ENCODE data around the gene CFAP251. TPM values are rescaled to one million over a fixed set of nuclear protein-coding genes. Genes with fewer than 3 reads are reported as not detected.

CFAP251 gene
- total RNA-seq, 1 experiment from 2014 or later, result 2.6 TPM

DNA sequence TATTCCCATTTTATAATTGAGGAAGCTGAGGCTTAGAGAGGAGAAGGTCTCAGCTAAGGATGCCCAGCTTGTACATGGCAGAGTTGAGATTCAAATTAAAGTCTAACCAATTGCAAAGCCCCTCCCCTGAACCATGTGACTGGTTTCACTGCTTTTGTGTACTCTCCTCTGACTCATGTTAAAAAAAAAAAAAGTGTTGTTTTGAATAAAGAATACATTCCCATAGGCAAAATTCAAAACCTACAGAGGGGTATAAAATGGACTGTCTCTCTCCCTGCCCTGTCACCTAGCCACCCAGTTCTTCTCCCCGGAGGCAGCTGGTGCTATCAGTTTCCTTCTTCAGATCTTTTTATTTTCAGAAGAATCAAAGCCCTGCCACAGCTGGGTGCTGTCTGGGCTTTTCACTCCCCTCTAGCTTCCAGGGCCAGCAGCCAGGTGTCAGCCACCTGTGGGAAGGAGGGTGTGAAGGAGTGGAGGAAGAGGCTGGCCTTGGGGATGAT lies 24.4 kb upstream of the CFAP251 start:
- intact Hi-C loops (cut with micrococcal nuclease), result no loop called here
- peaks cover 5 to 15% of the 10 kb centered on the region in 2 experiments; a peak in 3 of 4 replicates for H3K36me3 ChIP-seq (ENCODE audit: control insufficient read depth in 1 of 2, insufficient read depth in 2 of 2, low read length in 2 of 2)
- peak overlapping the region; percentile 33; the same call in 1 of the 2 replicates for H3K27ac ChIP-seq (ENCODE audit: low read depth, low read length)
- no peaks in the 10 kb centered on the region for H3K9me3 ChIP-seq (ENCODE audit: control insufficient read depth in 1 of 2, insufficient read depth in 1 of 2, low read depth in 1 of 2, low read length in 2 of 2)
- TF ChIP-seq, protein P1, sequence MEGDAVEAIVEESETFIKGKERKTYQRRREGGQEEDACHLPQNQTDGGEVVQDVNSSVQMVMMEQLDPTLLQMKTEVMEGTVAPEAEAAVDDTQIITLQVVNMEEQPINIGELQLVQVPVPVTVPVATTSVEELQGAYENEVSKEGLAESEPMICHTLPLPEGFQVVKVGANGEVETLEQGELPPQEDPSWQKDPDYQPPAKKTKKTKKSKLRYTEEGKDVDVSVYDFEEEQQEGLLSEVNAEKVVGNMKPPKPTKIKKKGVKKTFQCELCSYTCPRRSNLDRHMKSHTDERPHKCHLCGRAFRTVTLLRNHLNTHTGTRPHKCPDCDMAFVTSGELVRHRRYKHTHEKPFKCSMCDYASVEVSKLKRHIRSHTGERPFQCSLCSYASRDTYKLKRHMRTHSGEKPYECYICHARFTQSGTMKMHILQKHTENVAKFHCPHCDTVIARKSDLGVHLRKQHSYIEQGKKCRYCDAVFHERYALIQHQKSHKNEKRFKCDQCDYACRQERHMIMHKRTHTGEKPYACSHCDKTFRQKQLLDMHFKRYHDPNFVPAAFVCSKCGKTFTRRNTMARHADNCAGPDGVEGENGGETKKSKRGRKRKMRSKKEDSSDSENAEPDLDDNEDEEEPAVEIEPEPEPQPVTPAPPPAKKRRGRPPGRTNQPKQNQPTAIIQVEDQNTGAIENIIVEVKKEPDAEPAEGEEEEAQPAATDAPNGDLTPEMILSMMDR (IDR thresholded peaks at IDR 0.05 in 2 of 3, conservative IDR thresholded peaks at IDR 0.05 in 1 of 3; ENCODE audit: borderline replicate concordance in 1 of 3, insufficient read depth in 1 of 3, low read depth in 2 of 3, low read length in 2 of 3), result no peak
- TF ChIP-seq, protein P2, sequence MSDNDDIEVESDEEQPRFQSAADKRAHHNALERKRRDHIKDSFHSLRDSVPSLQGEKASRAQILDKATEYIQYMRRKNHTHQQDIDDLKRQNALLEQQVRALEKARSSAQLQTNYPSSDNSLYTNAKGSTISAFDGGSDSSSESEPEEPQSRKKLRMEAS (IDR thresholded peaks at IDR 0.05), result no peak
- TF ChIP-seq EZH2phosphoT487 (IDR thresholded peaks at IDR 0.05; ENCODE audit: borderline replicate concordance) (no peak), ZNF274 (IDR thresholded peaks at IDR 0.05; ENCODE audit: low read depth, low read length) (no peak), TCF7L2 (IDR thresholded peaks at IDR 0.05; ENCODE audit: borderline replicate concordance, extremely low read depth, insufficient read depth, insufficient read length) (no peak), FOSL1 (IDR thresholded peaks at IDR 0.05; ENCODE audit: low read depth) (no peak; the same call in 1 of the 2 replicates), JUND (IDR thresholded peaks at IDR 0.05) (no peak), ATF3 (IDR thresholded peaks at IDR 0.05) (no peak), CBX3 (IDR thresholded peaks at IDR 0.05; ENCODE audit: low read depth) (no peak), CEBPB (IDR thresholded peaks at IDR 0.05; ENCODE audit: low read depth) (no peak), SP1 (IDR thresholded peaks at IDR 0.05; ENCODE audit: low read depth) (no peak), SIN3A (IDR thresholded peaks at IDR 0.05; ENCODE audit: low read depth) (no peak), RAD21 (IDR thresholded peaks at IDR 0.05; ENCODE audit: low read depth) (no peak), YY1 (IDR thresholded peaks at IDR 0.05; ENCODE audit: extremely low read depth, insufficient replicate concordance, low read depth, low read length) (no peak), ELF1 (IDR thresholded peaks at IDR 0.05; ENCODE audit: borderline replicate concordance, low read depth) (no peak), POLR2A (IDR thresholded peaks at IDR 0.05; ENCODE audit: borderline replicate concordance, extremely low read depth, insufficient read depth, insufficient read length) (no peak), EGR1 (IDR thresholded peaks at IDR 0.05; ENCODE audit: low read depth) (no peak)
- TF ChIP-seq, protein P3, sequence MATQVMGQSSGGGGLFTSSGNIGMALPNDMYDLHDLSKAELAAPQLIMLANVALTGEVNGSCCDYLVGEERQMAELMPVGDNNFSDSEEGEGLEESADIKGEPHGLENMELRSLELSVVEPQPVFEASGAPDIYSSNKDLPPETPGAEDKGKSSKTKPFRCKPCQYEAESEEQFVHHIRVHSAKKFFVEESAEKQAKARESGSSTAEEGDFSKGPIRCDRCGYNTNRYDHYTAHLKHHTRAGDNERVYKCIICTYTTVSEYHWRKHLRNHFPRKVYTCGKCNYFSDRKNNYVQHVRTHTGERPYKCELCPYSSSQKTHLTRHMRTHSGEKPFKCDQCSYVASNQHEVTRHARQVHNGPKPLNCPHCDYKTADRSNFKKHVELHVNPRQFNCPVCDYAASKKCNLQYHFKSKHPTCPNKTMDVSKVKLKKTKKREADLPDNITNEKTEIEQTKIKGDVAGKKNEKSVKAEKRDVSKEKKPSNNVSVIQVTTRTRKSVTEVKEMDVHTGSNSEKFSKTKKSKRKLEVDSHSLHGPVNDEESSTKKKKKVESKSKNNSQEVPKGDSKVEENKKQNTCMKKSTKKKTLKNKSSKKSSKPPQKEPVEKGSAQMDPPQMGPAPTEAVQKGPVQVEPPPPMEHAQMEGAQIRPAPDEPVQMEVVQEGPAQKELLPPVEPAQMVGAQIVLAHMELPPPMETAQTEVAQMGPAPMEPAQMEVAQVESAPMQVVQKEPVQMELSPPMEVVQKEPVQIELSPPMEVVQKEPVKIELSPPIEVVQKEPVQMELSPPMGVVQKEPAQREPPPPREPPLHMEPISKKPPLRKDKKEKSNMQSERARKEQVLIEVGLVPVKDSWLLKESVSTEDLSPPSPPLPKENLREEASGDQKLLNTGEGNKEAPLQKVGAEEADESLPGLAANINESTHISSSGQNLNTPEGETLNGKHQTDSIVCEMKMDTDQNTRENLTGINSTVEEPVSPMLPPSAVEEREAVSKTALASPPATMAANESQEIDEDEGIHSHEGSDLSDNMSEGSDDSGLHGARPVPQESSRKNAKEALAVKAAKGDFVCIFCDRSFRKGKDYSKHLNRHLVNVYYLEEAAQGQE (IDR thresholded peaks at IDR 0.05; ENCODE audit: low read depth), result no peak
- H3K4me1 ChIP-seq (ENCODE audit: control insufficient read depth in 1 of 2, insufficient read depth in 2 of 2, low read length in 2 of 2), result peaks cover 15 to 28% of the 10 kb centered on the region in 2 experiments; a peak in 3 of 4 replicates
- DNase-seq (ENCODE audit: low read depth, low spot score), result no peak
- H2AFZ ChIP-seq (ENCODE audit: low read depth, low read length, poor library complexity, severe bottlenecking), result no peak overlapping the region
- peaks cover 58% of the 10 kb centered on the region for H3K79me2 ChIP-seq (ENCODE audit: insufficient read depth, low read length)
- peak; percentile 31 for ATAC-seq
- ChIA-PET CTCF (interaction anchor here (1.1 to 4.3 kb wide), 4 partner anchors 25 to 99 kb away, joined by 3 to 25 read pairs (median 4); partner anchors contain the start of genes CFAP251 and RHOF), RAD21 (ENCODE audit: low non-redundant PET in 1 of 2, low total read pairs in 2 of 2, uncharacterized antibody in 2 of 2, unreplicated experiment in 2 of 2) (no interaction called here), POLR2A (no interaction called here)
- no TSS peak for BruUV-seq (replicated peaks)
- no peak overlapping the region for H3K4me3 ChIP-seq (replicated peaks in 1 of 2; ENCODE audit: low read depth in 1 of 2, low read length in 2 of 2)
- no peaks in the 10 kb centered on the region for H3K9me2 ChIP-seq (ENCODE audit: insufficient read depth)
- peak overlapping the region; percentile 7; the same call in 1 of the 2 replicates for H3K9ac ChIP-seq (ENCODE audit: low read length)
- no peaks in the 10 kb centered on the region for H3K27me3 ChIP-seq (ENCODE audit: insufficient read depth, low read length)
- H4K20me1 ChIP-seq (ENCODE audit: insufficient read depth), result no peaks in the 10 kb centered on the region
- peak overlapping the region; percentile 39; the same call in 1 of the 2 replicates for H3K4me2 ChIP-seq (ENCODE audit: low read length)

All from HCT116 (cell line).